Posterior cingulate gyrus (tissue), 11 donors: ENCODE data around the gene AICDA.

ENCODE experiments used
- DNase-seq, 10 donors: peaks; one replicate each; pipeline versions ENCODE4 v3.0.0 to v3.0.0-alpha.2; 2020 to 2021; ENCODE audit warnings: mixed read lengths in 3 of 10
- intact Hi-C: fragments of 100-400 bp; cut with DNase I; formaldehyde crosslinking; loops from one replicate; pipeline ENCODE4 v1.15.1; 2023

Gene AICDA

GRCh38 chr12:8561011-8561410, 51.6 kb downstream of the AICDA start:
- intact Hi-C loops: no loop called here
- DNase-seq: no peak

DNA sequence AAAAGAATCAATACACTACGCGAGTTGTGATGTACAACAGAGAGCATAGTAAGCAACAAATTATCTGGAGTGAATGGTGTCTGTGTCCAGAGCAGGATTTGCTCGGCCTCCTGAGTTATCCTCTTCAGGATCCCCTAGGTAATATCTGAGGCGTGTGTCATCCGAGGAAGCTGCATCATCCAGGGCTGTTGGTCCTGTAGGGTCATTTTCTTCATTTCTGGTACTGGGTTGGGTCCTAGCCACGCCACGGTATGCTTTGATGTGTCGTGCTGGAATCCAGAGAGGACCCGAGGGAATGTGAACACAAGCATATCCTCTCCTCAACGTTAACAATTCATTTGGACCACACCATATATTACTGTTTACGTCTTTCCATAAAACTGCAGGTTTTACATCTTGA, 53.0 kb downstream of the AICDA start:
- DNase-seq: no peak

GRCh38 chr12:8556531-8557097, 56.0 kb downstream of the AICDA start:
- no peak for DNase-seq
- intact Hi-C loops: no loop called here

More for the DNA sequence above, 53.0 kb downstream of the AICDA start:
- intact Hi-C loops: no loop called here

DNA sequence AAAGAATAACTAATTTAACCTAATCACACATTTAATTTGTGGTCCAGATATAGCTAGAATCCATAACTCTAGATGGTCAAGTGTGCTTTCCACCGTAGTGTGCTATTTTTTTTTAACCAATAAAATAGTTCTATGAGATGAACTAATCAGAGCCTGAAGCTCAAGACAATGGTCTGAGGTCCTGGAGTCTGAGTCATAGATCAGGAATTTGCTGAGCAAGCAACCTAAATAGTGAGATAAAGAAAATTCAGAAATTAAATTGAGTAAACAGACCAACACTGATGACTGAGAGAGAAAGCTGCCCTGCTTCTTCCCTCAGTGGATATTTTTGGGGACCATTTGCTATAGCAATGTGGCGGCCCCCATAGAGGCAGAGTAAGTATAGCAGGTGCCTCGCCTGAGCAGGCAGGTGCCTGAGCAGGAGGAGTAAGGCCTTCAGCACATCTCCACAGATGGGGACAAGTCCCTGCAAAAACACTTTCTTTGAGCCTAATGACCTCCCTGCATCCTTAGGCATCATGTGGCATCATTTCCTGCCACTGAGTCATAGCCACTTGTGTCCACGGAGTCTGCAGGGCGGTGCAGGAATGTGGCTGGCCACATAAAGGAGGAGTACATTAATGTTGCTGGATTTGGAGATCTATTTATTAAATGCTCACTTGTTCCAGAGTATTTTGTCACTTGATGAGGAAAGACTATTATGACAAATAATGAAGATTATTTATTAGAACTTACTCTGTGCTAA, 58.0 kb downstream of the AICDA start:
- no peak for DNase-seq
- intact Hi-C loops: no loop called here

GRCh38 chr12:8553088-8553627, 59.5 kb downstream of the AICDA start:
- intact Hi-C loops: no loop called here
- DNase-seq: no peak
